WTC11 (cell line): ENCODE data around the gene PSMD5. TPM values are rescaled to one million over a fixed set of nuclear protein-coding genes. Genes with fewer than 3 reads are reported as not detected.

Source experiments
- ATAC-seq: fragments of 200-7000 bp; cut with Tn5 transposase; 2 replicates; pipeline ENCODE4 v1.10.0; 2021; ENCODE audit warnings: mild to moderate bottlenecking, moderate library complexity
- CTCF ChIA-PET: fragments of 300-600 bp; sonication (Branson Sonifier 250); formaldehyde crosslinking; loops from one replicate; lab custom pipeline; 2021; ENCODE audit warnings: antibody characterized with exemption; lab: Charles Lee
- POLR2A ChIA-PET: fragments of 350-600 bp; sonication (Branson Sonifier 250); formaldehyde crosslinking; loops from one replicate; lab custom pipeline; 2021; ENCODE audit warnings: antibody characterized with exemption; lab: Charles Lee
- DNase-seq: peaks from one replicate; pipeline ENCODE4 v3.0.0; 2021; ENCODE audit warnings: low spot score
- H3K27ac Mint-ChIP-seq: 2 replicates; pipeline ENCODE4 v1.8.0; 2021; ENCODE audit warnings: mixed read lengths
- H3K27me3 Mint-ChIP-seq: 2 replicates; pipeline ENCODE4 v1.8.0; 2021; ENCODE audit warnings: low read depth, mild to moderate bottlenecking, moderate library complexity, mixed read lengths
- H3K36me3 Mint-ChIP-seq: 2 replicates; pipeline ENCODE4 v1.8.0; 2021; ENCODE audit warnings: mixed read lengths
- H3K4me1 Mint-ChIP-seq: 2 replicates; pipeline ENCODE4 v1.8.0; 2022; ENCODE audit warnings: mixed read lengths
- H3K4me3 Mint-ChIP-seq: 2 replicates; pipeline ENCODE4 v1.8.0; 2021; ENCODE audit warnings: mild to moderate bottlenecking, moderate library complexity, mixed read lengths
- H3K9me3 Mint-ChIP-seq: 2 replicates; pipeline ENCODE4 v1.8.0; 2021; ENCODE audit warnings: mixed read lengths
- E2F4 ChIP-seq: sonication (generic); formaldehyde crosslinking; IDR thresholded peaks from 2 replicates; pipeline ENCODE4 v1.8.1; 2022; ENCODE audit warnings: low read depth, mild to moderate bottlenecking, moderate library complexity, missing genetic modification reagents, borderline replicate concordance
- E2F5 ChIP-seq: sonication (generic); formaldehyde crosslinking; IDR thresholded peaks from 2 replicates; pipeline ENCODE4 v1.8.1; 2022; ENCODE audit warnings: mild to moderate bottlenecking, moderate library complexity, missing genetic modification reagents
- EMX1 ChIP-seq: fragments of 250-450 bp; sonication (Bioruptor Pico); IDR thresholded peaks from 2 replicates; pipeline ENCODE4 v1.8.0; 2021; ENCODE audit warnings: mild to moderate bottlenecking
- ETV6 ChIP-seq: sonication (generic); formaldehyde crosslinking; IDR thresholded peaks from 2 replicates; pipeline ENCODE4 v1.8.1; 2022; ENCODE audit warnings: mild to moderate bottlenecking, missing genetic modification reagents
- FOXP4 ChIP-seq: sonication (generic); formaldehyde crosslinking; IDR thresholded peaks from 2 replicates; pipeline ENCODE4 v1.8.0; 2022; ENCODE audit warnings: mild to moderate bottlenecking, missing genetic modification reagents
- HMGXB4 ChIP-seq: sonication (generic); formaldehyde crosslinking; IDR thresholded peaks from 2 replicates; pipeline ENCODE4 v1.8.1; 2023; ENCODE audit warnings: mild to moderate bottlenecking, moderate library complexity, missing genetic modification reagents
- MAX ChIP-seq: sonication (generic); formaldehyde crosslinking; IDR thresholded peaks from 2 replicates; pipeline ENCODE4 v1.8.0; 2022; ENCODE audit warnings: mild to moderate bottlenecking, missing genetic modification reagents
- NR3C1 ChIP-seq: sonication (generic); formaldehyde crosslinking; conservative IDR thresholded peaks from 2 replicates; pipeline ENCODE4 v1.8.1; 2023; ENCODE audit warnings: low read depth, mild to moderate bottlenecking, missing genetic modification reagents
- SOX15 ChIP-seq: fragments of 250-450 bp; sonication (Bioruptor Pico); IDR thresholded peaks from 2 replicates; pipeline ENCODE4 v1.9.0; 2021; ENCODE audit warnings: mild to moderate bottlenecking
- TEAD1 ChIP-seq: sonication (generic); formaldehyde crosslinking; IDR thresholded peaks from 2 replicates; pipeline ENCODE4 v1.8.0; 2022; ENCODE audit warnings: mild to moderate bottlenecking, missing genetic modification reagents
- ZNF232 ChIP-seq: sonication (generic); formaldehyde crosslinking; IDR thresholded peaks from 2 replicates; pipeline ENCODE4 v1.8.0; 2022; ENCODE audit warnings: mild to moderate bottlenecking, missing genetic modification reagents
- ZNF396 ChIP-seq: fragments of 250-450 bp; sonication (Bioruptor Pico); IDR thresholded peaks from 2 replicates; pipeline ENCODE4 v1.8.0; 2021; ENCODE audit warnings: mild to moderate bottlenecking, moderate library complexity, borderline replicate concordance
- total RNA-seq: library from RNA; stranded (reverse); gene quantifications from 3 replicates; pipeline ENCODE4 v1.2.3, GENCODE V29; 2021
- TF ChIP-seq, protein P1 (sequence below): fragments of 250-450 bp; sonication (Bioruptor Pico); IDR thresholded peaks from 2 replicates; pipeline ENCODE4 v1.9.0; 2021; ENCODE audit warnings: mild to moderate bottlenecking
- TF ChIP-seq, protein P2 (sequence below): sonication (generic); formaldehyde crosslinking; IDR thresholded peaks from 2 replicates; pipeline ENCODE4 v1.8.1; 2022; ENCODE audit warnings: low read depth, missing genetic modification reagents, borderline replicate concordance
- TF ChIP-seq, protein P3 (sequence below): sonication (generic); formaldehyde crosslinking; IDR thresholded peaks from 2 replicates; pipeline ENCODE4 v1.8.1; 2023; ENCODE audit warnings: mild to moderate bottlenecking, missing genetic modification reagents
- TF ChIP-seq, protein P4 (sequence below): sonication (generic); formaldehyde crosslinking; IDR thresholded peaks from 2 replicates; pipeline ENCODE4 v1.8.1; 2023; ENCODE audit warnings: mild to moderate bottlenecking, missing genetic modification reagents, moderate library complexity

The PSMD5 gene
- total RNA-seq, 1 experiment from 2014 or later, result 61.1 TPM

GRCh38 chr9:120801441-120801840 lies 41.3 kb downstream of the PSMD5 start:
- no peak for DNase-seq
- CTCF ChIA-PET, result no interaction called here
- TF ChIP-seq ETV6 (CRISPR knock-in tag) (no peak), SOX15 (CRISPR knock-in tag) (no peak), HMGXB4 (CRISPR knock-in tag) (no peak), FOXP4 (no peak), TEAD1 (CRISPR knock-in tag) (no peak), MAX (no peak), ZNF232 (CRISPR knock-in tag) (no peak), E2F5 (CRISPR knock-in tag) (no peak), EMX1 (CRISPR knock-in tag) (no peak), ZNF396 (CRISPR knock-in tag) (no peak), NR3C1 (no peak), E2F4 (CRISPR knock-in tag) (no peak)
- TF ChIP-seq, protein P1, sequence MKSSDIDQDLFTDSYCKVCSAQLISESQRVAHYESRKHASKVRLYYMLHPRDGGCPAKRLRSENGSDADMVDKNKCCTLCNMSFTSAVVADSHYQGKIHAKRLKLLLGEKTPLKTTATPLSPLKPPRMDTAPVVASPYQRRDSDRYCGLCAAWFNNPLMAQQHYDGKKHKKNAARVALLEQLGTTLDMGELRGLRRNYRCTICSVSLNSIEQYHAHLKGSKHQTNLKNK (CRISPR knock-in tag), result no peak
- TF ChIP-seq, protein P2, sequence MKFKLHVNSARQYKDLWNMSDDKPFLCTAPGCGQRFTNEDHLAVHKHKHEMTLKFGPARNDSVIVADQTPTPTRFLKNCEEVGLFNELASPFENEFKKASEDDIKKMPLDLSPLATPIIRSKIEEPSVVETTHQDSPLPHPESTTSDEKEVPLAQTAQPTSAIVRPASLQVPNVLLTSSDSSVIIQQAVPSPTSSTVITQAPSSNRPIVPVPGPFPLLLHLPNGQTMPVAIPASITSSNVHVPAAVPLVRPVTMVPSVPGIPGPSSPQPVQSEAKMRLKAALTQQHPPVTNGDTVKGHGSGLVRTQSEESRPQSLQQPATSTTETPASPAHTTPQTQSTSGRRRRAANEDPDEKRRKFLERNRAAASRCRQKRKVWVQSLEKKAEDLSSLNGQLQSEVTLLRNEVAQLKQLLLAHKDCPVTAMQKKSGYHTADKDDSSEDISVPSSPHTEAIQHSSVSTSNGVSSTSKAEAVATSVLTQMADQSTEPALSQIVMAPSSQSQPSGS (CRISPR knock-in tag), result no peak
- TF ChIP-seq, protein P3, sequence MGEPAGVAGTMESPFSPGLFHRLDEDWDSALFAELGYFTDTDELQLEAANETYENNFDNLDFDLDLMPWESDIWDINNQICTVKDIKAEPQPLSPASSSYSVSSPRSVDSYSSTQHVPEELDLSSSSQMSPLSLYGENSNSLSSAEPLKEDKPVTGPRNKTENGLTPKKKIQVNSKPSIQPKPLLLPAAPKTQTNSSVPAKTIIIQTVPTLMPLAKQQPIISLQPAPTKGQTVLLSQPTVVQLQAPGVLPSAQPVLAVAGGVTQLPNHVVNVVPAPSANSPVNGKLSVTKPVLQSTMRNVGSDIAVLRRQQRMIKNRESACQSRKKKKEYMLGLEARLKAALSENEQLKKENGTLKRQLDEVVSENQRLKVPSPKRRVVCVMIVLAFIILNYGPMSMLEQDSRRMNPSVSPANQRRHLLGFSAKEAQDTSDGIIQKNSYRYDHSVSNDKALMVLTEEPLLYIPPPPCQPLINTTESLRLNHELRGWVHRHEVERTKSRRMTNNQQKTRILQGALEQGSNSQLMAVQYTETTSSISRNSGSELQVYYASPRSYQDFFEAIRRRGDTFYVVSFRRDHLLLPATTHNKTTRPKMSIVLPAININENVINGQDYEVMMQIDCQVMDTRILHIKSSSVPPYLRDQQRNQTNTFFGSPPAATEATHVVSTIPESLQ (CRISPR knock-in tag), result no peak
- TF ChIP-seq, protein P4, sequence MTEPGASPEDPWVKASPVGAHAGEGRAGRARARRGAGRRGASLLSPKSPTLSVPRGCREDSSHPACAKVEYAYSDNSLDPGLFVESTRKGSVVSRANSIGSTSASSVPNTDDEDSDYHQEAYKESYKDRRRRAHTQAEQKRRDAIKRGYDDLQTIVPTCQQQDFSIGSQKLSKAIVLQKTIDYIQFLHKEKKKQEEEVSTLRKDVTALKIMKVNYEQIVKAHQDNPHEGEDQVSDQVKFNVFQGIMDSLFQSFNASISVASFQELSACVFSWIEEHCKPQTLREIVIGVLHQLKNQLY (CRISPR knock-in tag), result no peak
- TF ChIP-seq, all 79 proteins: peak for 0
- Mint-ChIP-seq H3K4me1 (no peaks in the 10 kb centered on the region), H3K4me3 (no peak overlapping the region), H3K9me3 (peaks cover 24% of the 10 kb centered on the region), H3K27me3 (peaks cover 12% of the 10 kb centered on the region), H3K36me3 (peaks cover 15% of the 10 kb centered on the region), H3K27ac (no peak overlapping the region)
- POLR2A ChIA-PET, result no interaction called here
- ATAC-seq, result no peak
